Activated CD4-positive, alpha-beta T cell treated with anti-CD3 and anti-CD28 coated beads for 1 hour (primary cell): ENCODE data around the gene UBA6.
"Not testable (repeated sequence)": the region's sequence is repeated elsewhere in the genome, so short reads cannot be mapped to it uniquely, and the experiment has no call there.

Experiments used
- DNase-seq: peaks from one replicate; pipeline ENCODE4 v3.0.0-alpha.2; 2020

UBA6 gene

GRCh38 chr4:67713529-67714247 lies 12.7 kb upstream of the UBA6 start:
- no peak for DNase-seq

- DNase-seq: no peak
Observed at GRCh38 chr4:67712650-67713528, 11.9 kb upstream of the UBA6 start.

DNA sequence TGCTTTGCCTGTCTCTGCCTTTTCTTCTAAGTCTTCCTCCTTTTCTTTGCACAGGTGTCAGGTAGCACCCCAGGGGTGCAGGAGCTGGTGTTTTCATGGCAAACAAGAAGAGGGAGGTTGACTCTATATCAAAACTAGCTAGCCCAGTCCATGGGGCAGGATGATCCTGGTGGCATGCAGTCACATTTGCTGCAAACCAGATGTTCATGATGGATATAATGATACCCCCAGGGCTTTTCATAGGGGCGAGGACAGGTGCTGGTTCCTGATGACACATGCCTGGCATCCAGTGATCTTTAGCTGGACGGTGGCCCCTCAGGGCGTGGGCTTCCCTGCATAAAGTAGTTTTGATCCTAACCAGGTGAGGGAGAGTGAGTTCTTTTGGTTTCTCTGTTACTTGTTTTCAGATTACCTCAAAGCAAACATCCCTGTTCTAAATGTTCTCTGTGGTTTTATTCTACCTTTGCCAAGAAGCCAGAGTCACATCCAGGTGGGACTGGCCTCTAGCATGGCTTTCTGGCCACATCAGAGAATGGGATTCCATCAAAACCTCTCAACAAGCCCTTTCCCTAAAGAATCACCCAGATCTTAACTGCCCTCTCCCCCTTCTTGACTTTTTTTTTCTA lies 11.2 kb upstream of the UBA6 start:
- DNase-seq: no peak

GRCh38 chr4:67706682-67707081 lies 5.7 kb upstream of the UBA6 start:
- DNase-seq: not testable (repeated sequence)

- DNase-seq: no peak
Observed at GRCh38 chr4:67704843-67705242, 3.9 kb upstream of the UBA6 start.

DNA sequence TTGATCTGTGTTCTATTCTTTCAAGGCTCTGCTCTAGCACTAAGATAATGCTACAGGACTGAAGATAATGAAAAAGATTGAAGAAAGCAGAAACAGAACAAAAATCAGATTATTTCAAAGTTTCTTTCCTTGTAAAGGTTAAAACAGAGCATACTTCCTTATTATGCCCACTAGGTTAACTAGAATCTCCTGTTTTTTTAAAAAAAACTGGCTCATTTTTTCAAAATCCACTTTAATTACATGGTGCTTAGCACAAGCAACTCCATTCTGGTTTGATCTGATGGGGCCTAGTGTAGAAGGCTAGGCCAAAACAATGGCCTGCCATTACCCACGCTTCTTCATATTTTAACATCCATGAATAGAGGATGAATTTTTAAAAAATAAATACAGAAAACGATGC lies 1.2 kb upstream of the UBA6 start:
- no peak for DNase-seq

DNA sequence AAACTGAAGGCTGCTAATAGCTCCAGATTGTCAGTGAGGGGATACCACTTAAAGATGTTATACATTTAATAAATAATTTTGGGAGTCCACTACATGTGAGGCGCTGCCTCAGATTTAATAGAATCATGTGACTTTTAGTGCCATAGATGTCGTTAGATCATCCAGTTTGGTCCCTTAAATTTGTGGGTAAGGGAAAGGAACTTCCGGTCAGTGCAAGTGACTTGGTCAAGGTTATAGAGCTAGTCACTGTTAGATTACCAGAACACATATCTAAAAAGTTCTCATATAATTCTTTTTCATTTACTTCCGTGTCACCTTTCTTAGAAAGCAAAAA lies 529 bp upstream of the UBA6 start:
- no peak for DNase-seq

GRCh38 chr4:67700116-67700737 lies 728 bp downstream of the UBA6 start:
- DNase-seq: no peak

DNA sequence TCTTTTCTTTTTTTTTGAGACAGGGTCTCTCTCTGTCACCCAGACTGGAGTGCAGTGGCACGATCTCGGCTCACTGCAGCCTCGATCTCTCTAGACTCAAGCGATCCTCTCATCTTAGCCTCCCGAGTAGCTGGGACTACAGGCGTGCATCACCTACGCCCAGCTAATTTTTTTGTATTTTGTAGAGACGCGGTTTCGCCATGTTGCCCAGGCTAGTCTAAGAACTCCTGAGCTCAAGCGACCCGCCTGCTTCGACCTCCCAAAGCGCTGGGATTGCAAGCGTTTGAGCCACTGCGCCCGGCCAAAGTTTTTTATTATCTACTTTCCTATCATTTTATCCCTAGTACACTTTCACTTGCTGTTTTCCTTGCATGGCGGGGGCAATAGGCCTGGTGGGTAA lies 1.4 kb downstream of the UBA6 start:
- DNase-seq: no peak

- no peak for DNase-seq
Observed at GRCh38 chr4:67697860-67698687, 2.9 kb downstream of the UBA6 start.

DNA sequence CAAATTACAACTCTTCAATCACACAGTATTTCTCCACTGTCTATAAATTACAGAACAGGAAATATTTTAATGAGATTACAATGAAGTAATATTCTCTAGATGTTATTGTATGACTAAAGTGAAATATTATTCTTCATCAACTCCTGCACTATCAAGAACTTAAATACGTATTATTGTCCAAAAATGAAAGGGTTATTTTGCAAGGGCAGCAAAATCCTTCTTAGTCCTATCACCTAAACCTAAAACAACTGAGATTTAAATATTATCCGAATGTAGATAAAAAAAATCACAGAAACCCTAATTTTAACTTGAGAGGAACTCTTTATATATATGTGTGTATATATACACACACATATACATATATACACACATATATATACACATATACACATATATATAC lies 4.9 kb downstream of the UBA6 start:
- no peak for DNase-seq

- DNase-seq: no peak
Observed at GRCh38 chr4:67694662-67695061, 6.3 kb downstream of the UBA6 start.

- no peak for DNase-seq
Observed at GRCh38 chr4:67691328-67691727, 9.6 kb downstream of the UBA6 start.

GRCh38 chr4:67687636-67688035 lies 13.3 kb downstream of the UBA6 start:
- no peak for DNase-seq

DNA sequence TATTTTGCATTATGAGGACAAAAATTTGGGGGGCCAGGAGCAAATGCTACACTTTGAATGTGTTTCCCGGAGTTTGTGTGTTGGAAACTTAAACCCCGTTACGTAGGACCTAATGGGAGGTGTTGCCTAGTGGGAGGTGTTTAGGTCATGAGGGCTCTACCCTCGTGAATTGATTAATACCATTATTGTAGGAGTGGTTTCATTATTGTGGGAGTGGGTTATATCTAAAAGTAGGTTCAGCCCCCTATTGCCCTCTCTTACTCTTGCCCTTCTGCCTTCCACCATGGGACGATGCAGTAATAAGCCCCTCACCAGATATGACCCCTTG lies 15.5 kb downstream of the UBA6 start:
- DNase-seq: no peak

DNA sequence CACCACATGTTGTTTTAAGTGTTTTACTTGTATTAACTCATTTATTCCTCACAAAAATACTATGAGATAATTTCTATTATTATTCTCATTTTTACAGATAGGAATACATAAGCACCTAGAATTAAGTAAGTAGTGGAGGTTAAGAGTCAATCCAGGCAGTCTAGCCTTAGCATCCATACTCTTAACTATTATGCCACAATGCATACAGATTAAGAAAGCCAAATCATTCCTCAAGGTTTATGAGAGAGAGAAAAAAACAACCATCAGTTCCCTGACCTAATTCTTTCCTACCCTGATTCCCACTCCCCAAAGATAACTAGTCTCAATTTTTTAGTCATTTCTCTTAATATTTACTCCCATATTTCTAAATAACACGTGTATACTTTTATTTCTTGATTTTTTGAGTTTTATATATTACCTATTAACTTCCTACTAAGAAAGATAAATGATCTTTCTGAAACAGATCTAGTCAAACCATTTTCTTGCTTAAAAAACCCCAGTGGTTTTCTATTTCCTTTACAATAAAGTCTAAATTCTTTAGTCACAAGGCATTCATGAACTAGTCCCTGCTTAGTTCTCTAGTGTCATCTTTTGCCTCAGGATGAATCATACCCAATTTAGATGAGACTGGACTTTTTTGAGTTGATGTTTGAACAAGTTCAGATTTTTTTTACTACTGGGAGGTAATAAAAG lies 16.0 kb downstream of the UBA6 start:
- DNase-seq: no peak

DNA sequence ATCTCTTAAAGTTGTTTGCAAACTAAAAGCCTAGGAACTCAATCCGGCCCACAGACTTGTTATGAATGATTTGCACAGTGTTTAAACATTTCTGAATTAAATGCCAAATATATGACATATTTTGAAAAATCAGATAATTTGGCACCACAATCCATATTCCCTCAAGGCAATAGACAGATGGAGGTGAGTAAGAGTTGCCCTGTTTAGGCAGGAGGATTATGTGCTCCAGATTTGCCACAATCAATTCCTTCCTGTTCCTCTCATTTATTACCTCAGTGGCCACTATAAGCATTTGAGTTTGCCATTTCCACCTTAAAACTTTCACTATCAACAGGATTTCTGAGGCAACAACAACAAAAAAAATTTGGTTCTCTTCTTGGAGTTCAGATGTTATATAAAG lies 18.7 kb downstream of the UBA6 start:
- no peak for DNase-seq

DNA sequence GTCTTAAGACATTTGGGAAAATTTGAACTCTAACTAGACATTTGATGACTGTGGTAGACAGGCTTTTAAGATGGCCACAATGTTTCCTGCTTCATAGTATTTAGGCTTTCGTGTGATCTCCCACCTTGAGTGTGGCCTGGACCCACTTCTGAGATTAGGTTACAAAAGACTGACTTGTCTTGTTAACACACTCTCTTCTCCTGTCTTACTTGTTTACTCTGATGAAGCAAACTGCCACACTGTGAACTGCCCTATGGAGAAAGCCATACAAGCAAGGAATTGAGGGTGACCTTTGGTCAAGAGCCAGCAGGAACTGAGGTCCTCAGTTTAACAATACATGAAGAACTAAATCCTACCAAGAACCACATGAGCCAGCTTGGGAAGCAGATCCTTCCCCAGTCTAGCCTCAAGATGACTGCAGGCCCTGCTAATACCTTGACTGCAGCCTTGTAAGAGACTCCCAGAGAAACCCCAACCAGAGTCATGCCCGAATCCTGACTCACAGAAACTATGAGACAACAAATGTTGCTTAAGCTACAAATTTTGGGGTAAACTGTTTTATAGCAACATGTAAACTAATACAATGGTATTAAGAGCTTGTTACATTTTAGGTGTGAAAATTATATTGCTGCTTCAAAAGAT lies 20.3 kb downstream of the UBA6 start:
- DNase-seq: no peak

DNA sequence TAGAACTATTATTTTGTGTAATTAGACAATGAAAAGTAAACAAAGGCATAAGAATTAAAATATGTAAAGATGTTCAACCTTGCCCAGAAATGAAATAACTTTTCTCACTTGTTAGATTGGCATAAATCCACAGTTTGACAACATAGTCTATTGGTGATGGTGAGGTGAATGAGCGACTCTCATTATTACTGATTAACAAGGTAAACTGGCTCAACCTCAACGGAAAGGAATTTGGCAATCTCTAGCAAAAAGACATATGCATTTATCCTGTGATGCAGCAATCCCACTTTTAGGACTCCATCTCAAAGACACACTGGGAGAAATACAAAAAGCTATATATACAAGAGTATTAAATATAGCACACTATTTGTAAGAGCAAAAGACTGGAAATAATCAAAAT lies 22.3 kb downstream of the UBA6 start:
- no peak for DNase-seq

DNA sequence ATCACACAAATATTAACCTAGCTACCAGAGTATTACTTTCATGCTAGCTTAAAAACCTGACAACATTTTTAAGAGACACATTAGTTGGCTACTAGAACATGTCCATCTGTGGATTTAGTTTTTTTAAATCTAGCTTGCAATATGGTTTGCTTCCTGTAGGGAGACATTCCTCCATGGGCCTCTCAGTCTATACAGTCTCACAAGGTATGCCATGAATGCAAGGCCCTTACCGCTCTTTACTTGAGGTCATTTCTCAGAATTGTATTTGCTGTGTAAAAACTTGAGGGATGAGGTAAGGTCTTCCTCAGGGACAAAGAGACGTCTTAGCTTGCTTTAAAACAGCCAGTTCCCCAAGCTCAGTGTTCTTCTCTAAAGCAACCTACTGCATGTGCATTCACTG lies 26.9 kb downstream of the UBA6 start:
- no peak for DNase-seq

- DNase-seq: no peak
Observed at GRCh38 chr4:67668315-67668714, 32.6 kb downstream of the UBA6 start.

GRCh38 chr4:67660418-67660817 lies 40.5 kb downstream of the UBA6 start:
- DNase-seq: no peak
